HG02798 (cell line): ENCODE measurements around the gene NABP2.
"Not testable (repeated sequence)": the region's sequence is repeated elsewhere in the genome, so short reads cannot be mapped to it uniquely, and the experiment has no call there.

Experiments used
- ATAC-seq: cut with Tn5 transposase; IDR thresholded peaks from one replicate; pipeline ENCODE4 v1.9.1; 2021; ENCODE audit warnings: mild to moderate bottlenecking; ENCODE audit not compliant: unreplicated experiment, poor library complexity

NABP2 gene

DNA sequence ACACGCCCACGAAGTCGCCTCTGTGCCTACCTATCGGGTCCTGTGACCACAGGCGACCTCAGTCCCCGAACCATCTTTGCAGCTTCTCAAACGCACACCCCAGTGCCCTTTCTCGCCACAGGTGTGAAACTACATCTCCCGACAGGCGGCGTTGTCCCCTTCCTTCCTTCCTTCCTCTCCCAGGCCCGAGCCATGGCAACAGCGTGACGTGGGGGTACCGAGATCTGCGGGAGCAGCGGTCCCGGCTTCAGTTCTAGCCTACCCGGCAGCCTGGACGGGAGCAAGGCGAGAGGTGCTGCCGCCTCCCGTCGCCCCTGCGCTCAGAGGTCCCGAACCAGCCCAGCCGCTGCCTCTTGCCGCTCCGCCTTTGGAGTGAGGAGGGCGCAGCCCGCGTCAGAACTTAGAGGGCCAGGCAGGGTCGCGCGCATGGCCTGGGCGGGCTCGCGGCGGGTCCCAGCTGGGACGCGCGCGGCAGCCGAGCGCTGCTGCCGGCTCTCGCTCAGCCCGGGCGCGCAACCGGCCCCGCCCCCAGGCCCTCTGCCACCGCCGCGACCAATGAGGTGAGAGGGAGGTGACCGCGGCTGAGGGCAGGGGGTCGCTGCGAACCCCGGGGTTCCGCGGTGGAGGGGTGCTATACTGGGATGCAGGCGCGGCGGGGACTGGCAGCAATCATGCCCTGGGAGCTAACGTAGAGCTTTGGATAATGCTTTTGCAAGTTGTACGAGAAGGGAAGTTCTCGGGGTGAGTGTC lies 42.7 kb downstream of the NABP2 start, which contains the start of gene COQ10A:
TSS of gene COQ10A (plus strand) at position 250 of the 750 bp plus-strand sequence. CDS start at position 427, 177 bp downstream.
- peak; percentile 95 for ATAC-seq

DNA sequence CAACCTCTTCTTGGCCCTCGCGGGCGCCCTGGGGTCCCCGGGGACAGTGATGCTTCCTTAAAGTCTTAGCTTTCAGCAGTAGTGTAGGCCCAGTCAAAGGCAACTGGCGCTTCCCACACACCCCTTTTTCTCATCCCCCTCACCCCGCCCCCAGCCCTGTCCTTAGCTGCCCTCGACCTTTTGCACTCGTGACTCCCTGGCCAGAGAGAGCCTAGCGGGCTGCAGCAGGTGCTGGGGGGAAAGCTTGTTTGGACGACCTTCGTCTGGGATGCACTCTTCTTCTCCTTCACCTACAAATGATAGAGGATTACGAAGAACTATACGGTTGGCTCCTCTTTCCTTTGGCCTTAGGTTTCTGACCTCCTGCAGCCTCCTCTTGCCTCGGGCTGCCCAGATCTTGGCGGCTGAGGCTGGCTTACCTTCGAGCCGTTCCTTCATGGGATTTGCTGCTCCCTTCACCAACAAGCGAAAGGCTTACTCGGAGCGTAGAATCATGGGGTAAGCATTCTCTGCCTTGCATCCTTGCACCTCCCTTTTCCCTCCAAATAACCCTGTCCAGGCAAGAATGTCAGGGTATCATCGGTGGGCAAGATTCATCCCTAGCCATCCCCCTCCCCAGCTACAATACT lies 43.4 kb downstream of the NABP2 start:
- peak; percentile 0 for ATAC-seq

- no peak for ATAC-seq
These were observed 46.9 kb downstream of the NABP2 start for GRCh38 chr12:56271031-56271430.

DNA sequence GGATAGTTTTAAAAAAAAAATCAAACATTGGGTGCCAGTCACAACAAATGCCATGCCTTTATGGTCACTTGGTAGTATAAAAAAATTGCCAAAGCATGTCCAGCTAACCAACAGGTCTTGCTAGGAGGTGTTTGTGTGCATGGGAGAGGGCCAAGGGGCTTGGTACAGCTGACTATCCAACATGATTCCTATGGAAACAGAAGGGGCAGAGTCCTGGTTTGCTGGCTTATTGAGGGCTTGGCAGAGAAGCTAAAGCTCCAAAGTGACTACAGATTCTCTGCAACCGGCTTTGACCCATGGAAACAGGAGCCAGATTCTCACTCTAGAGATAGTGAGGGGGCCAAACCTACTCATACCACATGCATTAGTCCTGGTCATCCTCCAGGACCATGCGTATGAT lies 48.3 kb downstream of the NABP2 start:
- not testable (repeated sequence) for ATAC-seq

DNA sequence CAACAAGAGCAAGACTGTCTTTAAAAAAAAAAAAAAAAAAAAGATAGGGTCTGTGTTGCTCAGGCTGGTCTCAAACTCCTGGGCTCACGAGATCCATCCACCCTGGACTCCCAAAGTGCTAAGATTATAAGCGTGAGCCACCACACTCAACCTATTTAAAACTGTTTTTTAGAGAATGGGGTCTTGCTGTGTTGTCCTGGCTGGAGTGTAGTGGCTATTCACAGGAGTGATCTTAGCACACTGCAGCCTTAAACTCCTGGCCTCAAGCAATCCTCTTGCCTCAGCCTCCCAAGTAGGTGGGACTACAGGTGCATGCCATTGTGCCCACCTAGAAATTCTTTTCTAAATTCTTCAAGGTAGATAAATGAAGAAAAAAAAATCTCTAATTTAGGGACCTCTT lies 50.2 kb downstream of the NABP2 start:
- no peak for ATAC-seq

- no peak for ATAC-seq
These were observed 54.8 kb downstream of the NABP2 start for GRCh38 chr12:56278905-56279304.
